ENCODE results near the gene GARIN5B. TPM values are rescaled to one million over a fixed set of nuclear protein-coding genes. Genes with fewer than 3 reads are reported as not detected.

Gene GARIN5B
- polyA plus RNA-seq, 2 of the 4 experiments (the other 2 are of a cell fraction), result 0.05 TPM; not detected in 1

DNA sequence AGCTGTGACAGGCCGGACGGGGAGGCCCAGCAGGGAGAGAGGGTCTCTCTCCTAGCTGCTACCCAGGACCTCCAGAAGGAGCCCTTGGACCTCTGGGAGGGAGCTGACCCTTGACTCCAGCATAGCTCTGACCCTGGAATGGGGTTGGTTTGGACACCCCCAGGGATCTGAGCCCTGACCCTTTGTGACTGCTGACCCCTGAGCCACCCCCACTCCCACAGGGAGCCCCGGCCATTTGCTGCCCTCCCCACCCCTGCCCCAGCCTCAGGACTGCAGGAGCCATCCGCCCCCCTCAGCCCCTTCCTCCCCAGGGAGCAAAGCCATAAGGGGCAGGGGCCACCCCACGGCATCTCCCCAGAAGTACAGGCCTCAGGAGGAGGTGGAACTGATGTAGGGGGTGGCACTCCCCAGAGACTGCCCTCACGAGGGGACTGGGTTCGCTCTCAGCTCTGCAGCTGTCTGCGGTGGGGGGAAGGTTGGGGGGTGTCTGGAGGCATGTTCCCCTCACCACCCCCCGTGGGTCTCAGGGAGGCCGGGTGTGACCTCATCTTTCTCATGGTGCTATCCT, 15.5 kb downstream of the GARIN5B start:
- peaks cover 18% of the 10 kb centered on the region for H3K4me1 ChIP-seq
- ChIA-PET CTCF (interaction anchor here (1.2 to 3.4 kb wide), 5 partner anchors 8 to 207 kb away, joined by 3 to 27 read pairs (median 5); partner anchors contain the start of gene KMT5C), POLR2A (interaction anchor here (0.6 to 1.1 kb wide), 2 partner anchors 8 to 342 kb away, joined by 5 to 6 read pairs; no protein-coding TSS in a partner anchor)
- DNase-seq (ENCODE audit: low read depth in 1 of 2, low spot score in 1 of 2) (no peak), ATAC-seq (no peak), FAIRE-seq (no peak)
- TF ChIP-seq ZNF302 (CRISPR knock-in tag; IDR thresholded peaks at IDR 0.05), result no peak
- TF ChIP-seq HOXB5 (CRISPR knock-in tag; IDR thresholded peaks at IDR 0.05), result no peak
- no peak for TF ChIP-seq GATA3 (IDR thresholded peaks at IDR 0.05; ENCODE audit: borderline replicate concordance)
- TF ChIP-seq, protein P1, sequence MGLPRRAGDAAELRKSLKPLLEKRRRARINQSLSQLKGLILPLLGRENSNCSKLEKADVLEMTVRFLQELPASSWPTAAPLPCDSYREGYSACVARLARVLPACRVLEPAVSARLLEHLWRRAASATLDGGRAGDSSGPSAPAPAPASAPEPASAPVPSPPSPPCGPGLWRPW (IDR thresholded peaks at IDR 0.05), result no peak
- no peak for TF ChIP-seq POLR2A (IDR thresholded peaks at IDR 0.05; ENCODE audit: low read length)
- no peak for TF ChIP-seq FOSB (CRISPR knock-in tag; IDR thresholded peaks at IDR 0.05)
- no peak for TF ChIP-seq CBX8 (IDR thresholded peaks at IDR 0.05)
- TF ChIP-seq, protein P2, sequence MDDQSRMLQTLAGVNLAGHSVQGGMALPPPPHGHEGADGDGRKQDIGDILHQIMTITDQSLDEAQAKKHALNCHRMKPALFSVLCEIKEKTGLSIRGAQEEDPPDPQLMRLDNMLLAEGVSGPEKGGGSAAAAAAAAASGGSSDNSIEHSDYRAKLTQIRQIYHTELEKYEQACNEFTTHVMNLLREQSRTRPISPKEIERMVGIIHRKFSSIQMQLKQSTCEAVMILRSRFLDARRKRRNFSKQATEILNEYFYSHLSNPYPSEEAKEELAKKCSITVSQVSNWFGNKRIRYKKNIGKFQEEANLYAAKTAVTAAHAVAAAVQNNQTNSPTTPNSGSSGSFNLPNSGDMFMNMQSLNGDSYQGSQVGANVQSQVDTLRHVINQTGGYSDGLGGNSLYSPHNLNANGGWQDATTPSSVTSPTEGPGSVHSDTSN (IDR thresholded peaks at IDR 0.05), result no peak
- no peak for TF ChIP-seq FOXS1 (CRISPR knock-in tag; IDR thresholded peaks at IDR 0.05)
- TF ChIP-seq CBX2 (IDR thresholded peaks at IDR 0.05; ENCODE audit: borderline replicate concordance, low read depth), result no peak
- TF ChIP-seq, protein P3, sequence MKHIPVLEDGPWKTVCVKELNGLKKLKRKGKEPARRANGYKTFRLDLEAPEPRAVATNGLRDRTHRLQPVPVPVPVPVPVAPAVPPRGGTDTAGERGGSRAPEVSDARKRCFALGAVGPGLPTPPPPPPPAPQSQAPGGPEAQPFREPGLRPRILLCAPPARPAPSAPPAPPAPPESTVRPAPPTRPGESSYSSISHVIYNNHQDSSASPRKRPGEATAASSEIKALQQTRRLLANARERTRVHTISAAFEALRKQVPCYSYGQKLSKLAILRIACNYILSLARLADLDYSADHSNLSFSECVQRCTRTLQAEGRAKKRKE (CRISPR knock-in tag; IDR thresholded peaks at IDR 0.05; ENCODE audit: low read depth), result no peak
- no peak for TF ChIP-seq NPAS2 (CRISPR knock-in tag; IDR thresholded peaks at IDR 0.05; ENCODE audit: borderline replicate concordance)
- TF ChIP-seq PHF8 (IDR thresholded peaks at IDR 0.05; ENCODE audit: borderline replicate concordance, low read depth), result no peak
- TF ChIP-seq RARB (CRISPR knock-in tag; IDR thresholded peaks at IDR 0.05), result no peak
- TF ChIP-seq CHD4 (IDR thresholded peaks at IDR 0.05; ENCODE audit: borderline replicate concordance), result no peak
- 78% methylated on average over 5 of the region's 10 CpGs for WGBS (ENCODE audit: missing lambda C conversion rate)
- no peak overlapping the region for H3K27ac ChIP-seq
- no peak overlapping the region for H3K4me2 ChIP-seq
- H3K9me3 ChIP-seq, result no peaks in the 10 kb centered on the region
- no peak overlapping the region for H3K4me3 ChIP-seq

DNA sequence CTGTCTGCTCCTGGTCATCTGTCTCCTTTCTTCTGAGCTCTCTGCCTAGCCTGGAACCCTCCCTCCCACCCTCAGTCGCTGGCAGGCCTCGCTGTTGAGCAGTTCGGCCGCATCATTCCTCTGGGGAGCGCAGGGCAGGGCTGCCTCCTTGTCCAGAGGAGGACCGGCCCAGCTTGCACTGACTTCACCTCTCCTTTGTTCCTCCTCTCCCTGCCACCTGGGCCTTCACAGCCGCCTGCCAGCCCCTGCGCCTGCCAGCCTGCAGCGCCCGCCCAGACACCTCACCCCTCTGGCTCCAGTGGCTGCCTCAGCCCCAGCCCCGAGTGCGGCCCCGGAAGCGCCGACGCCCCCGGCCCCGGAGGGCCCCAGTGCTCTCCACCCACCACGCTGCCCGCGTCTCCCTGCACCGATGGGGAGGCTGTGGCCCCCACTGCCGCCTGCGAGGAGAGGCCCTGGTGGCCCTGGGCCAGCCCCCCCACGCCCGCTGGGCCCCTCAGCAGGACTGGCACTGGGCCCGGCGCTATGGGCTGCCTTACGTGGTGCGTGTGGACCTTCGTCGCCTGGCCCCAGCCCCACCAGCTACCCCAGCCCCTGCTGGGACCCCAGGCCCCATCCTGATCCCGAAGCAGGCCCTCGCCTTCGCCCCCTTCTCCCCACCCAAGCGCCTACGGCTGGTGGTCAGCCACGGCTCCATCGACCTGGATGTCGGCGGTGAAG, 16.2 kb downstream of the GARIN5B start:
- H3K9me3 ChIP-seq, result no peaks in the 10 kb centered on the region
- CTCF ChIA-PET, result interaction anchor here (1.6 to 3.4 kb wide), 4 partner anchors 16 to 206 kb away, joined by 5 to 27 read pairs (median 9); no protein-coding TSS in a partner anchor
- WGBS (ENCODE audit: missing lambda C conversion rate), result 91% methylated on average over 19 of the region's 41 CpGs
- H3K27ac ChIP-seq, result 0 out of 6 replicates have a peak overlapping the region, but pooled peaks of 1 of the 2 experiments have one; percentile 4
- peaks cover 19% of the 10 kb centered on the region for H3K4me1 ChIP-seq
- H3K4me3 ChIP-seq, result no peak overlapping the region
- no peak for DNase-seq (ENCODE audit: low read depth in 1 of 2, low spot score in 1 of 2)
- POLR2A ChIA-PET, result interaction anchor here (0.6 kb wide), 1 partner anchor 341 kb away, joined by 5 read pairs; no protein-coding TSS in a partner anchor
- TF ChIP-seq TFCP2L1 (CRISPR knock-in tag; IDR thresholded peaks at IDR 0.05) (no peak), KDM5A (IDR thresholded peaks at IDR 0.05) (no peak), HOXB13 (CRISPR knock-in tag; IDR thresholded peaks at IDR 0.05; ENCODE audit: low read depth) (no peak)
- H3K4me2 ChIP-seq, result no peak overlapping the region
- peak in 1 of 2 experiments; percentile 3; a peak in 2 of 6 replicates for ATAC-seq
- no peak for FAIRE-seq

All from A549 (cell line).